ENCODE results near the gene AP5B1.

The AP5B1 gene

GRCh38 chr11:65794570-65795510 is 14.1 kb upstream of the AP5B1 start:
- FAIRE-seq (no peak), DNase-seq (ENCODE audit: insufficient read length, low spot score) (no peak)
- no peak for TF ChIP-seq POLR2A (IDR thresholded peaks at IDR 0.05; ENCODE audit: low read depth, low read length)

- no peak for DNase-seq (ENCODE audit: insufficient read length, low spot score)
- FAIRE-seq, result no peak
- no peak for TF ChIP-seq POLR2A (IDR thresholded peaks at IDR 0.05; ENCODE audit: low read depth, low read length)
Observed at GRCh38 chr11:65793625-65794400, 13.0 kb upstream of the AP5B1 start.

- DNase-seq (ENCODE audit: insufficient read length, low spot score) (no peak), FAIRE-seq (no peak)
- no peak for TF ChIP-seq POLR2A (IDR thresholded peaks at IDR 0.05; ENCODE audit: low read depth, low read length)
Observed at GRCh38 chr11:65793144-65793581, 12.4 kb upstream of the AP5B1 start.

GRCh38 chr11:65792456-65792855 is 11.7 kb upstream of the AP5B1 start:
- FAIRE-seq, result no peak
- TF ChIP-seq POLR2A (IDR thresholded peaks at IDR 0.05; ENCODE audit: low read depth, low read length), result no peak
- DNase-seq (ENCODE audit: insufficient read length, low spot score), result no peak

GRCh38 chr11:65791719-65792213 is 11.0 kb upstream of the AP5B1 start:
- FAIRE-seq, result no peak

GRCh38 chr11:65790902-65791650 is 10.3 kb upstream of the AP5B1 start:
- FAIRE-seq, result no peak
- no peak for TF ChIP-seq POLR2A (IDR thresholded peaks at IDR 0.05; ENCODE audit: low read depth, low read length)

More at GRCh38 chr11:65791719-65792213, 11.0 kb upstream of the AP5B1 start:
- no peak for DNase-seq (ENCODE audit: insufficient read length, low spot score)
- no peak for TF ChIP-seq POLR2A (IDR thresholded peaks at IDR 0.05; ENCODE audit: low read depth, low read length)

GRCh38 chr11:65790104-65790901 is 9.5 kb upstream of the AP5B1 start:
- DNase-seq (ENCODE audit: insufficient read length, low spot score), result no peak
- TF ChIP-seq POLR2A (IDR thresholded peaks at IDR 0.05; ENCODE audit: low read depth, low read length), result no peak
- FAIRE-seq, result no peak

More at GRCh38 chr11:65790902-65791650, 10.3 kb upstream of the AP5B1 start:
- DNase-seq (ENCODE audit: insufficient read length, low spot score), result no peak

GRCh38 chr11:65789230-65790103 is 8.7 kb upstream of the AP5B1 start:
- FAIRE-seq (no peak), DNase-seq (ENCODE audit: insufficient read length, low spot score) (no peak)
- no peak for TF ChIP-seq POLR2A (IDR thresholded peaks at IDR 0.05; ENCODE audit: low read depth, low read length)

- no peak for TF ChIP-seq POLR2A (IDR thresholded peaks at IDR 0.05; ENCODE audit: low read depth, low read length)
- FAIRE-seq, result no peak
- no peak for DNase-seq (ENCODE audit: insufficient read length, low spot score)
Observed at GRCh38 chr11:65788821-65789220, 8.0 kb upstream of the AP5B1 start.

GRCh38 chr11:65787649-65788622 is 7.2 kb upstream of the AP5B1 start:
- TF ChIP-seq POLR2A (IDR thresholded peaks at IDR 0.05; ENCODE audit: low read depth, low read length), result no peak
- no peak for DNase-seq (ENCODE audit: insufficient read length, low spot score)
- no peak for FAIRE-seq

Measured in H54 (cell line).